ENCODE results near the gene CYREN.
"Not testable (repeated sequence)": the region's sequence is repeated elsewhere in the genome, so short reads cannot be mapped to it uniquely, and the experiment has no call there.

Gene CYREN

GRCh38 chr7:135156290-135156689, 14.2 kb downstream of the CYREN start:
- DNase-seq = no peak

- no peak for DNase-seq
Measured at GRCh38 chr7:135154734-135155133, 15.8 kb downstream of the CYREN start.

- DNase-seq = no peak
Measured at GRCh38 chr7:135152442-135152841, 18.1 kb downstream of the CYREN start.

- no peak for DNase-seq
Measured at GRCh38 chr7:135151533-135151932, 19.0 kb downstream of the CYREN start.

- DNase-seq = no peak
Measured at GRCh38 chr7:135151132-135151531, 19.4 kb downstream of the CYREN start.

- no peak for DNase-seq
Measured at GRCh38 chr7:135150072-135150782, 20.3 kb downstream of the CYREN start.

- DNase-seq = peak; percentile 55 to 62
Measured at GRCh38 chr7:135147899-135148721, 22.4 kb downstream of the CYREN start, which contains the start of gene TMEM140. TMEM140 (plus strand) TSS chr7:135148072; CDS start chr7:135164442, 16,370 bp downstream.

GRCh38 chr7:135147341-135147898, 23.1 kb downstream of the CYREN start:
- no peak for DNase-seq

- no peak for DNase-seq
Measured at GRCh38 chr7:135143885-135144668, 26.4 kb downstream of the CYREN start.

- DNase-seq = no peak
Measured at GRCh38 chr7:135129579-135129978, 40.9 kb downstream of the CYREN start.

- no peak for DNase-seq
Measured at GRCh38 chr7:135128931-135129330, 41.6 kb downstream of the CYREN start.

GRCh38 chr7:135124631-135125030, 45.9 kb downstream of the CYREN start:
- not testable (repeated sequence) for DNase-seq

- no peak for DNase-seq
Measured at GRCh38 chr7:135121868-135122267, 48.6 kb downstream of the CYREN start.

GRCh38 chr7:135117096-135117495, 53.4 kb downstream of the CYREN start:
- no peak for DNase-seq
